Measurements from ENCODE around the gene KRT1. TPM values are rescaled to one million over a fixed set of nuclear protein-coding genes. Genes with fewer than 3 reads are reported as not detected.
"Not testable (repeated sequence)": the region's sequence is repeated elsewhere in the genome, so short reads cannot be mapped to it uniquely, and the experiment has no call there.

KRT1 gene
- under 1 TPM in 1 of 3 donors, not detected in 2; 0.37 TPM for total RNA-seq

- Mint-ChIP-seq H3K4me3 (no peak within 1 kb of the TSS), H3K27me3 (ENCODE audit: low read depth) (peaks cover 2% of the 10 kb centered on the region), H3K36me3 (ENCODE audit: insufficient read depth) (no peaks in the 10 kb centered on the region), H3K4me1 (ENCODE audit: low read depth) (peaks cover 46% of the 10 kb centered on the region), H3K9me3 (no peaks in the 10 kb centered on the region)
- ATAC-seq: no peak
- no peak for DNase-seq
Observed at GRCh38 chr12:52680363-52680762, at the start of gene KRT1. KRT1 (minus strand) TSS chr12:52680407; CDS start chr12:52680348, 59 bp downstream.

GRCh38 chr12:52729147-52729546 is 48.9 kb upstream of the KRT1 start:
- no peaks in the 10 kb centered on the region for H3K4me1 Mint-ChIP-seq (ENCODE audit: low read depth)

GRCh38 chr12:52728374-52728773 is 48.2 kb upstream of the KRT1 start:
- Mint-ChIP-seq H3K4me3 (no peak overlapping the region), H3K9me3 (no peaks in the 10 kb centered on the region), H3K4me1 (ENCODE audit: low read depth) (no peaks in the 10 kb centered on the region), H3K36me3 (ENCODE audit: insufficient read depth) (no peaks in the 10 kb centered on the region), H3K27me3 (ENCODE audit: low read depth) (peaks cover 3% of the 10 kb centered on the region)
- ATAC-seq: no peak
- no peak for DNase-seq

More at GRCh38 chr12:52729147-52729546, 48.9 kb upstream of the KRT1 start:
- DNase-seq (no peak), ATAC-seq (no peak)
- H3K9me3 Mint-ChIP-seq: no peaks in the 10 kb centered on the region
- H3K4me3 Mint-ChIP-seq: no peak overlapping the region
- H3K27me3 Mint-ChIP-seq (ENCODE audit: low read depth): peaks cover 3% of the 10 kb centered on the region
- H3K36me3 Mint-ChIP-seq (ENCODE audit: insufficient read depth): no peaks in the 10 kb centered on the region

DNA sequence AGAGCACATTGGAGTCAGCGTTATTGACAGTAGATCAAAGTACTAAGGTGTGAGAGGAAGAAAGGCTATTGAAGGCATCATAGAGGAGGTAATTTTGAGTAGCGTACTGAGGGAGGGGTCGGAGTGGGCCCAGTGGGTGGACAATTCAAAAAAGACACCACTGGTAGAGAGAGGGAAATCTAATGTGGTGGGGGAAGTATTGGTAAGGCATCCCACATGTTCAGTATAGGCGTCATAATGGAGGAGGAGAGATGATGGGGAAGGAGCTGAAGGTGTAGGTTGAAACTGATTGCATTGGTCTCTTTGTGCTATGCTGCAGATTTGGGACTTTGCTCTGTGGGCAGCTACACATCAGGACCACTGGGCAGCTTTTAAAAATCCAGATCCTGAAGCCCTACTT is 46.8 kb upstream of the KRT1 start:
- peaks cover 3% of the 10 kb centered on the region for H3K27me3 Mint-ChIP-seq (ENCODE audit: low read depth)
- H3K4me1 Mint-ChIP-seq (ENCODE audit: low read depth): no peaks in the 10 kb centered on the region
- no peaks in the 10 kb centered on the region for H3K9me3 Mint-ChIP-seq
- DNase-seq (no peak), ATAC-seq (no peak)
- no peak overlapping the region for H3K4me3 Mint-ChIP-seq
- no peaks in the 10 kb centered on the region for H3K36me3 Mint-ChIP-seq (ENCODE audit: insufficient read depth)

- H3K4me1 Mint-ChIP-seq (ENCODE audit: low read depth): no peaks in the 10 kb centered on the region
- ATAC-seq: no peak
- H3K36me3 Mint-ChIP-seq (ENCODE audit: insufficient read depth): no peaks in the 10 kb centered on the region
- H3K27me3 Mint-ChIP-seq (ENCODE audit: low read depth): peaks cover 3% of the 10 kb centered on the region
- no peak overlapping the region for H3K4me3 Mint-ChIP-seq
- no peaks in the 10 kb centered on the region for H3K9me3 Mint-ChIP-seq
- DNase-seq: no peak
Observed at GRCh38 chr12:52726451-52726850, 46.2 kb upstream of the KRT1 start.

- H3K36me3 Mint-ChIP-seq (ENCODE audit: insufficient read depth): no peaks in the 10 kb centered on the region
- no peaks in the 10 kb centered on the region for H3K4me1 Mint-ChIP-seq (ENCODE audit: low read depth)
- no peak overlapping the region for H3K4me3 Mint-ChIP-seq
- no peak for ATAC-seq
- H3K9me3 Mint-ChIP-seq: no peaks in the 10 kb centered on the region
- no peak for DNase-seq
- H3K27me3 Mint-ChIP-seq (ENCODE audit: low read depth): peaks cover 3% of the 10 kb centered on the region
Observed at GRCh38 chr12:52724384-52724783, 44.2 kb upstream of the KRT1 start.

GRCh38 chr12:52722680-52723079 is 42.5 kb upstream of the KRT1 start:
- peaks cover 2% of the 10 kb centered on the region for H3K27me3 Mint-ChIP-seq (ENCODE audit: low read depth)
- H3K4me3 Mint-ChIP-seq: no peak overlapping the region
- H3K9me3 Mint-ChIP-seq: no peaks in the 10 kb centered on the region
- DNase-seq: no peak
- ATAC-seq: no peak
- no peaks in the 10 kb centered on the region for H3K4me1 Mint-ChIP-seq (ENCODE audit: low read depth)
- H3K36me3 Mint-ChIP-seq (ENCODE audit: insufficient read depth): no peaks in the 10 kb centered on the region

DNA sequence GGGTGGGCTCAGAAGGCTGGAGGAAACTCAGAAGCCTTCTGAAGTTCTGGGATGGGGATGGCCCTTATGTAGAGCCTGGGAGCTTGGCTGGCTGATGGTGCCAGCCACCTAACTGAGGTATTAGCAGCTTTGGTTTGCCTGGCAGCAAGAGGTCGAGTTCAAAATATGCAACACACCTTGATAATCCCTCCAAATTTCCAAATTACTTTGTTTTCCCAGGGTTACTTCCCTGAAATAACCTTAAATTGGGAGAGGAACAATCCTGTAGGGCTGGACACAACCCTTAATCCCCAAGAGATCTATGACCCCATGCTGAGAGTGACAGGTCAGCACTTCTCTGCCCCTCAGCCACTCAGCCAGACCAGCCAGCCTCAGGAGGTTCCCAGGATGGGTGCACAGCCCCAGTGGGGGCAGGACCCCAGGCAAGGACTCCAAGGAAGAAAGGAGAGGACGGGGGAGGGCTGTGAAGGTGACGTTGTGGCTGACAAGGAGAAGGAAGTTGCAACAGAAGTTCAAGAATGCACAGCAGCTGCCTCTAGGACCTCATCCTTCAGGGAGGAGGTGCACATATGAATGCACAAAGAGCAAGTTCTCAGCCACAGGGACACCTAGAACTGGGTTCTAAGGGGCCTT is 41.7 kb upstream of the KRT1 start:
- ATAC-seq (no peak), DNase-seq (no peak)
- Mint-ChIP-seq H3K9me3 (no peaks in the 10 kb centered on the region), H3K36me3 (ENCODE audit: insufficient read depth) (no peaks in the 10 kb centered on the region), H3K27me3 (ENCODE audit: low read depth) (peaks cover 2% of the 10 kb centered on the region), H3K4me3 (no peak overlapping the region), H3K4me1 (ENCODE audit: low read depth) (no peaks in the 10 kb centered on the region)

DNA sequence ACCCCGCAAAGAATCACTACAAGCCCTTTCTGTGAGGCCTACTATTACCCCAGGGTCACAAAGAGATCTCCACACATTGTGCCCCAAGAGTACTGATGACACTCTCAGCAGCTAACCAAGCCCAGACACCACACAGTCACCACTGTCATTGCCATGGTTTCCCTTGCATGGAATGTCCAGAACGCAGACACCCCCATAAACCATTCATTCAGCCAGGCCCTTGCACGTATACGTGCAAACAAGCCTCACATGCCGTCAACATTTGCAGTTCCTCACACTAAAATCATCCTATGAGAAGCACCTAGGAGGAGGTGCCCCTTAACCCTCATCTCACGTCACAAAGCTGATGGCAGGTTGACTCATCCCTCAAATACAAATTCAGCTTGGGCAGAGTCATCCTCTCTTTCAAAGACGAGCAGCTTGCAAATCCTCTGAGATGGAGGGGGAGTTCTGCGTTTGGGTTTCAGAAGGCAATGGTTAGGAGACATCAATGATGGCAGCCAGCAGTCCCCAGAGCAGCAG is 40.2 kb upstream of the KRT1 start:
- DNase-seq (no peak), ATAC-seq (no peak)
- Mint-ChIP-seq H3K4me1 (ENCODE audit: low read depth) (no peaks in the 10 kb centered on the region), H3K9me3 (no peaks in the 10 kb centered on the region), H3K4me3 (no peak overlapping the region), H3K27me3 (ENCODE audit: low read depth) (peaks cover 12% of the 10 kb centered on the region), H3K36me3 (ENCODE audit: insufficient read depth) (no peaks in the 10 kb centered on the region)

DNA sequence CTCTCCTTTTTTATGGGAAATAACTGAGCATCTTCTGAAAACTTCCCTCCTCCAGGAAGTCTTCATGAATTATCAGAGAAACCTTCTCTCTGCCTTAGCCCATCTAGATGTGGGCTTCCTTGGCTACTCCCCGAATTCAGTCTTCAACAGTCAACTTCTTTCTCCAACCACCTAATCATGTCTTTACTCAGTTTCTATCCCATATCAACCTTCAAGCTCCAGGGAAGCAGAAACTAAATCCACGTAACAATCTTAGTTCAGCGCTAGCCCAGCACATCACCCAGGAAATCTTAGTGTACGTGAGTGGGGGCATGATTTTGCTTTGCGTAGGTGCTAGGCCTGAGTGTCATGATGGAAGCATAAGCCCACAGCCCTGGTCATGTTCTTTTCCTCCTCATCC is 35.9 kb upstream of the KRT1 start:
- ATAC-seq (no peak), DNase-seq (no peak)
- H3K27me3 Mint-ChIP-seq (ENCODE audit: low read depth): peaks cover 39% of the 10 kb centered on the region
- no peak overlapping the region for H3K4me3 Mint-ChIP-seq
- peaks cover 11% of the 10 kb centered on the region for H3K4me1 Mint-ChIP-seq (ENCODE audit: low read depth)
- H3K9me3 Mint-ChIP-seq: no peaks in the 10 kb centered on the region
- no peaks in the 10 kb centered on the region for H3K36me3 Mint-ChIP-seq (ENCODE audit: insufficient read depth)

DNA sequence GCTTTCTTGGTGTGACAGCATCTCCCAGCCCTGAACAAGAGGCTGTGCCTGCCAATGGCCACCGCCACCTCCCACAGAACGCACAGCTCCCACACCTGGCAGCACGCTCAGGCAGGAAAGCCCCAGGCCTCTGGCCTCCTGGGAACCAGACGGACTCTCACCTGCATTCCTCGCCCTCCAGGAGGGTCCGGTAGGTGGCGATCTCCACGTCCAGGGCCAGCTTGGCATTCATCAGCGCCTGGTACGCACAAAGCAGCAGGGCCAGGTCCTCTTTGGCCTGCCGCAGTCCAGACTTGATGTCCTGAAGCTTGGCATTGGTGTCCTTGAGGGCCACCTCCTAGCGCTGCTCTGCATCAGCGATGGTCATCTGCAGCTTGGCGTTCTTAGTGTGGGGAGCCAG is 35.2 kb upstream of the KRT1 start:
- Mint-ChIP-seq H3K4me3 (no peak overlapping the region), H3K27me3 (ENCODE audit: low read depth) (peaks cover 39% of the 10 kb centered on the region), H3K4me1 (ENCODE audit: low read depth) (peaks cover 11% of the 10 kb centered on the region), H3K9me3 (no peaks in the 10 kb centered on the region), H3K36me3 (ENCODE audit: insufficient read depth) (no peaks in the 10 kb centered on the region)
- ATAC-seq: no peak
- no peak for DNase-seq

- H3K9me3 Mint-ChIP-seq: no peaks in the 10 kb centered on the region
- peak overlapping the region; percentile 42 for H3K4me3 Mint-ChIP-seq
Observed at GRCh38 chr12:52714887-52715281, 34.7 kb upstream of the KRT1 start.

DNA sequence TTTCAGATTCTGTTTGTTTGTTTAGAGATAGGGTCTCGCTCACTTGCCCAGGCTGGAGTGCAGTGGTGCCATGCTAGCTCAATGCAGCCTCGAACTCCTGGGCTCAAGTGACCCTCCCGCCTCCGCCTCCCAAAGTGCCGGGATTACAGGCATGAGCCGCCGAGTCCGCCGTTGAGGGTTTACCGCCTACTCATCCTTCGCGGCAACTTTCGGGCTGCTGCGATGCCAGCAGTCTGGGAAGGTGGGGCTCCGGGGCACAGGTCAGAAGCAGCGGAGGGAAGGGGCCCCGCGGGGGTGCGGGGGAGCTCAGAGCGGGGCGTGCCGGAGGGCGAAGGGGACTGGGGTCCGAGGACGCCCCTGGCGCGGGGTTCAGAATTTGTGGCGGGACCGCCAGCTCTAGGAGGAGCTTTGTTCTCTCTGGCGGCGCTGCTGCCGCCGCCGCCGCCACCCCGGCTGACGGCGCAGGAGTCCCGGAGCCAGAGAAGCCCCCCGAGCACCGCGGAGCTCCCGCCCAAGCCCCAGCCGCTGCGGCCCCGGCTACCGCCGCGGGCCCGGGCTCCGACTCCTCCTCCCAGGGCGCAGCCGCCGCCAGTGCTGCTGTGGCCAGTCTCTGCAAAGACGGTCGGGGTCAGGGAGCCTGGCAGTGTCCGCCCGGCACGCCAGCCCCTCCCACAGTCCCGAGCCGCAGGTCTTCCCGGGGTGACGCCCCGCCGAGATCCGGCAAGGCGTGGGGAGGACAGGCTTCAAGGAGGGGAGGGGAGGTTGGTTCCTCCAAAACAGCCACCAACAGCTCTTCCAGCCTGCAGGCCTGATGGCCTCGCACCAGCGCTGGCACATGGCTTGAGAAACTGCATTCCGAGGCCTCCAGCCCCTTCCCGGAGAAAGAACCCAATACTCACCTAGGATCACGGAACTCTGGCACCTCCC is 34.0 kb upstream of the KRT1 start:
- H3K9me3 Mint-ChIP-seq: no peaks in the 10 kb centered on the region
- no peaks in the 10 kb centered on the region for H3K36me3 Mint-ChIP-seq (ENCODE audit: insufficient read depth)
- peak overlapping the region; percentile 61 for H3K4me3 Mint-ChIP-seq
- peak; percentile 15 for DNase-seq
- peaks cover 39% of the 10 kb centered on the region for H3K27me3 Mint-ChIP-seq (ENCODE audit: low read depth)
- peak; percentile 61 to 73 for ATAC-seq
- peaks cover 11% of the 10 kb centered on the region for H3K4me1 Mint-ChIP-seq (ENCODE audit: low read depth)

More at GRCh38 chr12:52714887-52715281, 34.7 kb upstream of the KRT1 start:
- peaks cover 11% of the 10 kb centered on the region for H3K4me1 Mint-ChIP-seq (ENCODE audit: low read depth)
- H3K36me3 Mint-ChIP-seq (ENCODE audit: insufficient read depth): no peaks in the 10 kb centered on the region
- no peak for DNase-seq
- peaks cover 39% of the 10 kb centered on the region for H3K27me3 Mint-ChIP-seq (ENCODE audit: low read depth)
- no peak for ATAC-seq

GRCh38 chr12:52712122-52712521 is 31.9 kb upstream of the KRT1 start:
- ATAC-seq; H3K36me3 Mint-ChIP-seq (ENCODE audit: insufficient read depth): not testable (repeated sequence)
- peaks cover 36% of the 10 kb centered on the region for H3K27me3 Mint-ChIP-seq (ENCODE audit: low read depth)

More at GRCh38 chr12:52712122-52712521, 31.9 kb upstream of the KRT1 start:
- H3K4me1 Mint-ChIP-seq (ENCODE audit: low read depth): peaks cover 23% of the 10 kb centered on the region
- not testable (repeated sequence) for H3K4me3 Mint-ChIP-seq, H3K9me3 Mint-ChIP-seq, DNase-seq
